ENCODE measurements around the gene DNAH8.

Gene DNAH8

DNA sequence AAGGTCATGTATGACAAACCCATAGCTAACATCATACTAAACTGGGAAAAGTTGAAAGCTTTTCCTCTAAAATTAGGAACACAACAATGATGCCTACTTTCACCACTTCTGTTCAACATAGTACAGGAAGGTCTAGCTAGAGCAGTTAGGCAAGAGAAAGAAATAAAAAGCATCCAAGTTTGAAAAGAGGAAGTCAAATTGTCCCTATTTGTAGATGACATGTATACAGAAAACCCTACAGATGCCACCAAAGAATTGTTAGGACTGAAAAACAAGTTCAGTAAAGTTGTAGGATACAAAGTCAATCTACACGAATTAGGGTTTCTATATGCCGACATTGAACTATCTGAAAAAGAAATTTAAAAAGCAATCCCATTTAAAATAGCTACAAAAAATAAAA is 244.0 kb downstream of the DNAH8 start:
- DNase-seq (ENCODE audit: low read depth in 2 of 2), result no peak

DNA sequence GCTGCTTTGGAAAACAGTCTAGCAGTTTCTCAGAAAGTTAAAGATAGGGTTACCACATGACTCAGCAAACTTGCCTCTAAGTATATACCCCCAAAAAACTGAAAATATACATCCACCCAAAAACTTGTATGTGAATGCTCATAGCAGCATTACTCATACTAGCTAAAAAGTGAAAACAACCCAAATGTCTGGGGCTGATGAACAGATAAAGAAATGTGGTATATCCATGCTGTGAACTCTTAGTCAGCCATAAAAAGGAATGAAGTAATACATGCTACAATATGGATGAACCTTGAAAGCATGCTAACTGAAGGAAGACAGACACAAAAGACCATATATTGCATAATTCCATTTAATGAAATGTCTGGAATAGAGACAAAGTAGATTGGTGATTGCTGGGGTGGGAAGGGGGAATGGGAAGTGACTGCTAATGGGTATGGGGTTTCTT is 253.6 kb downstream of the DNAH8 start:
- no peak for DNase-seq (ENCODE audit: low read depth in 2 of 2)

DNA sequence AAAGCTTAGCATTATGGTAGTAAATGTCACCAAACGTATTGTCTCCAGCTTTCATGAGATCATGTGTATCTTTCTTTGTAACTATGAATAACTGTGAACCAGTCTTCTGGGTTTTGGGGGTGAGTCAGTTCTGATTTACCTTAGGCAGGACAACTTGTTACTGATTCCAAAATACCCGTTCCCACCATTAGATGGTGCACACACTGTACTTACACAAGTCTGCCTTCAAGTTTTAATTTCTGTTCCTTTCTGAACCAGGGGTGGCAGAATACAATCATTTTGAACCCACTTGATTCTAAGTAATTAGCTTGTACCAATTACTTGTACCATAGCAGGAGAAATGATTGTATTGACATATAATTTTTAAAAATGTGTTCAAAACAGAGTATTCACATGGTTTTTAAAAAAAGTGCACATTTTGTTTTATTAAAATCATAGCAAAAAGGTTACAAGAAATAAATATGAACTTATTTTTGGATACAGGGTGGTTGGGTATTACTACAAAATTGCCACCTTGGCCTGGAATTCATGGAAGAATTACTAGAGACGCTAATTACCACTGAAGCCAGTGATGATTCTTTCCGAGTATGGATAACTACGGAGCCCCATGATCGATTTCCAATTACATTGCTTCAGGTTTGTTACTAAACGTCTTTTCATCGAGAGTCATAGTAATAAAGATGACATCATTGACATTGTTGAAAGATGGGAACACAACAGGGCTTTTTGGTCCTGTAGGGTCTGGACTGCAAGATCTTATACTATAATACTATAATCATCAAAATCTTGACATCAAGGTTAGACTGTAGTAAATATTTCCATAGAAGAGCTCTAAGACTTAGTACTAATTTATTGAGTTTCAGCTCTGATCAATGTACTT is 258.3 kb downstream of the DNAH8 start:
- DNase-seq (ENCODE audit: low read depth in 2 of 2), result no peak

DNA sequence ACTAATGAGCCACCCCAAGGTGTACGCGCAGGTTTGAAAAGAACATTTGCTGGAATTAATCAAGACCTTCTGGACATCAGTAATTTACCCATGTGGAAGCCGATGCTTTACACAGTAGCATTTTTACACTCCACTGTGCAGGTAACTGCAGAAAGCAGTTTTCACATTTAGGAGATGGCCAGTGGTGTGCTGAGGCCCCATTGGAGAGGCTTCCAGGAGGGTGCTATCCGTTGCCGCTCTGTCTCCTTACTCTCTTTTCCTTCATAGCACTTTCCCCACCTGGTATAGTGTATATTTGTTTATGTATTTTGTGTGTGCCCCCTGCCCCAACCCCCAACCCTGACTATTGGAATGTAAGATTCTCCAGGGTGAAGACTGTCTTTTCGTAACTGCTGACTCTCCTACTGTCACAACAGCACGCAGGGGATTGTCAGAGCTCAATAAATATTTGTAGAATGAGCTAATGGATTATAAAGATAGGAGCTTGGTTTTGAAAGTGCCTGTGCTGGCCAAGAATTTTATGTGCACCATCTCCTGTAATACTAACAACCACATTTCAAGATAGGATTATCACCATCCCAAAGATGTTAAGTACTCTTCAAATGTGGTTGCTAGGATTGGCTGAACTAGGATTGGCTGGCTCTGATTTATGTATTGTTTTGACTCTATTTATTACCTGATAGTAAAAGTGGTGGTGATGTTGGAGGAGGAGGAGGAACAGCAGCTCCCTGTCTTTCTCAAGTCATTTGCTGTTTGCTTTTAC is 259.5 kb downstream of the DNAH8 start:
- no peak for DNase-seq (ENCODE audit: low read depth in 2 of 2)

DNA sequence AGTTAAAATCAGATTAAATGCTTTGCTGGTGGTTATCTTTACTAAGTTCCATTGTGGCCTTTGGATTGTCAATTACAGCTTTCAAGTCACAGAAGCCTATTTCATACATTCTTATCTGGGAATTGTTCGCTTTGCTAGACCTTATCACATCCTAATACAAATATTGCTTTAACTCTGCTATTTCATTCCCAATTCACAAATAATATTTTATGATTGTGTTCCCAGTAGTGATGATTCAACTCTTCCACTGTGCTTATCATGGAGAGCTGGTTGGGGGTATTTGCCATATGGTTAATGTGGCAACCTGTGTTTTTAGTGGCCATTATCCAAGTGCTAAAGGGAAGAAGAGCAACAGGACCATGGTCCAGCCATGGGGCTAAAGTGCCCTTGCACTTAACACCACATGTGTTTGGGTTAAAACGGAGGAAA is 260.5 kb downstream of the DNAH8 start:
- DNase-seq (ENCODE audit: low read depth in 2 of 2), result no peak

DNA sequence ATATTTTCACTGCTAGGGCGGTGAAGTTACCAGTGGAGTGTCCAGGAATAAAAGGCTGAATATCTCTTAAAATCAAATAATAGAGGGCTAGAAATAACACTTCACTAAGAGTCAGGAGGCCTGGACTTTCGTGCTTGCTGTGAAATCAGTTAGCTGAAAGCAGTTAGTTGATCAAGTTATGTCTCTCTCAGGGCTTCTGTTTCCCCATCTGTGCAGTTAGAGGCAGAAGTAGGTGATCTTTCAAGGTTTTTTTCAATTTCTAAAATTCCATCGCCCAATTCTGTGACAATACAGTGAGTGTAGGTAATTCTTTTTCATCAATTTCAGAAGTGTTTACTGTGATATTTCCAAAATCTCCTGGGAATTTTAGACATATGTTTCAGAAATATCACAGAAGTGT is 260.9 kb downstream of the DNAH8 start:
- DNase-seq (ENCODE audit: low read depth in 2 of 2), result no peak

DNA sequence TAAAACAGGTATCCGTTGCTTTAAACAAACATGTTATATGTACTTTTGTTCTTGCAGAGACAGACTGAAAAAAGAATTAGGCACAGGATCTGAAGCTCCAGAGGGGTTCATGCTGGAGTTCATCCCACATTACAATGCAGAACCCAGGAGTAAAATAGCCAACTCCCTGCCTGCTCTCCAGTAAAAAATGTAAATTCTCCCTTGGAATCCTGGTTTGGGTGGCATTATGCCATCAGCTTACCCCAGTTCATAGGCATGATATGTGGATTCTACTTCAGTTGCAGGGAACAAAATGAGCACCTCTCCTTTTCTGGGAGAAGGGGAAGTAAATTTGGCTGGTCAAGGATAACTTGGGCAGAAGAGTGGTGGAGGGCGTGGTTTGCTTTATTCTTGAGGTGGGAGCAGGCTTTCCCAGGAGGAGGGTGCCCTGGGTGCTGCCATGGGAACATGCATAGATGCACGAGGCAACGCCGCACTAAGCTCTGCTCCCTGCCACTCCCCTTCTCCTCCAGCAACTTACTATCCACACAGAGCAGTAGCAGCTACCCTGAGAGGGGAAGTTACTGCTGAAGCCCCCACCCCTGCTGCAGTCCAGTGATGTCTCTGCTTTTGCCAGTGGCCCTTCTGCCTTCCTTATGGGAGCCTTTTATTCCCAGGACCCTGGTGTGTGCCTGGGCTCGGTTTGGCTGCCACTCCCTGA is 261.8 kb downstream of the DNAH8 start:
- DNase-seq (ENCODE audit: low read depth in 2 of 2), result no peak

DNA sequence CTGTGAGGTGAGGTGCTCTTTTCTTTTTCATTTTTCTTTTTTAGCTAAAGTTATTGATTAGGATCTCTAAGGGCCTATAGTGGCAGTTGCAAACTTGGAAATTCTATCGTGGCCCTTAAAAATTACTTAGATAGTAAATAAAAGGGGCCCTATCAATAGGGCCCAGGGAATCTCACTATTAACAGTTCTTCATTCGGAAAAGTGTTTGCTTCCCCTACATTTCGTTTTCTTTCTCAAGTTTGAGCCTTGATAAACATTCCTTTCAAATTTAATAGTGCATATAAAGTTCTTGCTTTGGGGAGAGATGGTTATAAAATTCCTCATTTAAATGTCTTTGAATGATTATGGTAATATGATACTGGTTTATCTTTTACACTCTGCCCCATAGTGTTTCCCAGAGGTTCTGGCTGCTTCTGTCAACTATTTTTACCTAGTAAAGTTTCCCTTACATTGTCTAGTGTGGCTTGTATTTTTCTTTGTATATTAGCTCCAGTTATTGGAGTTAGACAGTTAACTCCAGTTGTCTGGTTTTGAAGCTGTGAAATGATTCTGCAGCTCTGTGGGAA is 263.1 kb downstream of the DNAH8 start:
- no peak for DNase-seq (ENCODE audit: low read depth in 2 of 2)

DNA sequence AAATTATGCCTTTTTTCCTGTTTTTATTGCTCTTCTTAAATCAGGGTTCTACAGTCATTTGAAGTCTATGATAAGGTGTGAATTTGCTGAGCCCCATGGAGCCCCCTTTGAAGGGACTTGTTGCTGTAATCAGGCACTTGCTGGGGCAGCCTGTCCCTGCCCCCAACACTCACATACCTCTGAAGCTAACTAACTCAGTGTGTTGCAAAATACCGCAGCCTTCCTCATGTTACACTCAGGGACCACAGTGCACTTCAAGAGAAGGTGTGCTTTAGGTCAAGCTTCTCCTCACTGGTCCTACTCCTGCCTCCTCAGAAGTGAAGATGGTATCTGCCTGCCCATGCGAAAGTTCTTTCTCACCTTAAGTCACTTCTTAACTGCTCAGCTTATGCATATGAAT is 267.4 kb downstream of the DNAH8 start:
- no peak for DNase-seq (ENCODE audit: low read depth in 2 of 2)

DNA sequence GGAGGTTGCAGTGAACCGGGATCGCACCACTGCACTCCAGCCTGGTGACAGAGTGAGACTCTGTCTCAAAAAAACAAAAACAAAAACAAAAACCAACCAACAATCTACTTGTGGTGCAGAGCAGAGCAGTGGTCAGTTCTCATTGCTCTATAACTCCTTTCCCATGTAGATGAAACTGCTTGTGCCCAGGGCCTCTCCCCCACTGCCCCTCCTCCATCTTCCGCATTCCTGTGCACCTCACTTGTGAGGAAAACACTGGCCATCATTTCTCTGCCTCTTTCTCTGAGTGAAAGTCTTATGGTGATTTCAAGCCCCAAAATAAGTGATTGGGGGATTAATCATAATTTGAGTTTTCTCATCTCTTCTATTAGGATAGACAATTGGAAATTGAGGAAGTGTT is 269.6 kb downstream of the DNAH8 start:
- no peak for DNase-seq (ENCODE audit: low read depth in 2 of 2)

DNA sequence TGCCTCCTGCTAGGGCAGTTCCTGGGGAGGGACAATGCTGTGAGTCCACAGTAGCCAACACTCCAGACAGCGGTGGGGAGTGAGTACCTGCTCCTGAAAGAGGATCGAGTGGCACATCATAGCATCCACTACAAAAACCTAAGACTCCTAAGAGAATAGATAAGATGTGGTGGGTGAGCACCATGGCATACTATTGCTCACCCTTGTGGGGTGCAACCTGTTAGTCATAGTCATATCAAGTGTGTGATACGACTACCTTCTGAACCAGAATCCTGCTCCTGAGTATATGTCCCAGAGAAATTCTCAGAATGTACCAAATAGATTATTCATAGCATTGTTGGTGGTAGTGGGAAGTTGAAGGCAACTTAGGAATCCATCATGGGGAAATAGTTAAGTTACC is 270.7 kb downstream of the DNAH8 start:
- DNase-seq (ENCODE audit: low read depth in 2 of 2), result no peak

DNA sequence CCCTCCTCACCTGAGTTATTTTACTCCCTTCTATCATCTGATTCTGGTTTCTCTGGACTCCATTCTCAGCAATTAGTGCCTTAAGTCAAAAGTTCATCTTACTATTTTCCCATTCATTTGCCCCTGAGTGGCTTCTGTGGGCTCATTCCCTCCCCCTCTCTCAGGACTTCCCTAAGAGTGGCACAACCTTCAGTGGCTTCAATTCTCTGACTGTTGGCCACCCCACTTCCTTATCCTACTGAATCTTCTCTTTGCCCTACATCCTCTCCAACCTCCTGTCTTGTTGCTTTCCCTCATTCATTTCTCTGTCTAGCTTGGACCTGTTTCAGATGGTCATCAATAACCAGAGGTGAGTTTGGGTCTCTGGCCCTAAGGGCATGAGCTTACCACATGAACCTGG is 272.4 kb downstream of the DNAH8 start:
- no peak for DNase-seq (ENCODE audit: low read depth in 2 of 2)

DNA sequence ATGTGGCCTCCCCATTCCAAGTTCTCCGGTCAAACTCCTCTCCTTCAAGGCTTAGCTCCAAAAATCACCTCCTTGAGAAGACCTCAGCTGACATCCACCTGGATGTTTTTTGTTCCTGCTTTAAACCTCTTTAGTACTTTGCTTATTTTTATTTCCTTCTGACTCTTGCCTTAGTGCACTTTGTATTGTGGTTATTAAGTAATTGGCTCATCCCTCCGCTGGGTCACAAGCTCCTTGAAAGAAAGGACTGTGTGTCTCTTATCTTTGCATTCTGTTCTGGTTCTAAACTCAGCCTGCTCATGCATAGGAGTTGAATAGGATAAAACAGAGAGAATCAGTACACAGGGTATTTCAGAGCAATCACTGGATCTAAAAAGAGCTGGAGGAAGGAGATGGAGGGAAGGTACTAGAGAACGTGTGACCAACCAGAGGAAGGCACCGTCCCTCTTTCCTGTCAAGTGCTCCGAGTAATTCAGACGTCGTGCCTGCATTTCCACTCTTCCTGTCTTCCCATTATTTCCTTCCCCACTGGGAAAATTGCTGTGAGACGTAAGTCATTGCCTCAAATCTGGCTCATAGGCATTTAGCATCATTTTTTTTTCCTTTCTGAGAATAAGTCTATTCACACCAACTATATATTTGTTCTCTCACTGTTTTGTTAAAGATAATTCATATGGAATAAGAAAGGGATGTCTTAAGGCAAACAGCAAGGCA is 273.8 kb downstream of the DNAH8 start:
- no peak for DNase-seq (ENCODE audit: low read depth in 2 of 2)

DNA sequence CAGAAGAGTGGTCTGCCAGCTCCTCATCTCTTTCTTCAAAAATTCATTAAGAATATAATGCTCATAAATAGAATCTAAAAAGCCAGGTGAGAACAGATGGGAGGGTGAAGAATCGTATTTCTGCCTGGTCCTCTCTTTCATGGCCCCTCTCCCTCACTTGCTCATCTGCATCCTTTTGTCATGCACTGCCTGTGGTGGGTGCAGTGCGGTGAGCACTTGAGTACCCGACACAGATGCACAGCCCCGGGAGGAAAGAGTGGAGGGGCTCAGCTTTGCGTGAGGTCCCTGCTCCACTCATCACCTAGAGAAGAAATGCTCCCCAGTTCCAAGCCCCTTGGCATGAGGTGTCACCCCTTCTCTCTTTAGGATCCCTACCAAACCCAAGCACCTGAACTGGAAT is 275.4 kb downstream of the DNAH8 start:
- no peak for DNase-seq (ENCODE audit: low read depth in 2 of 2)

DNA sequence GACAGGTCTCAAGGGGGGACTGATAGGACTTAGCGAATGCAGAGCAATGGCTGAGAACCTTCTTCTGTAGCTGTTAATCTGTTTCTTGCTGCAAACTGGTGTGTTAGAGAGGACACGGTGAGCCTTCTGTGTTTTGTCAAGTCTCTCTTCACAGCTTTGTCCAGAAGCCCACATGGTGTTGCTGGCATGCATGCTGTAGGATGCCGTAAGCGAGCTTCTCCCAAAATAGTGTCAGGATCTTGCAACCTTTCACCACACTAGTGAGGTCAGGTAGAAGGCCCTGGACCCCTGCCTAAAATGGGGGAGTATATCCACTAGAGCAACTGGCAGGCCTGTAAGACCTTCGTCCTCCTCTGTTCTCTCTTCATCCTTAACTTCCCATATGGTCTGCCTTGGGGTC is 281.6 kb downstream of the DNAH8 start:
- no peak for DNase-seq (ENCODE audit: low read depth in 2 of 2)

DNA sequence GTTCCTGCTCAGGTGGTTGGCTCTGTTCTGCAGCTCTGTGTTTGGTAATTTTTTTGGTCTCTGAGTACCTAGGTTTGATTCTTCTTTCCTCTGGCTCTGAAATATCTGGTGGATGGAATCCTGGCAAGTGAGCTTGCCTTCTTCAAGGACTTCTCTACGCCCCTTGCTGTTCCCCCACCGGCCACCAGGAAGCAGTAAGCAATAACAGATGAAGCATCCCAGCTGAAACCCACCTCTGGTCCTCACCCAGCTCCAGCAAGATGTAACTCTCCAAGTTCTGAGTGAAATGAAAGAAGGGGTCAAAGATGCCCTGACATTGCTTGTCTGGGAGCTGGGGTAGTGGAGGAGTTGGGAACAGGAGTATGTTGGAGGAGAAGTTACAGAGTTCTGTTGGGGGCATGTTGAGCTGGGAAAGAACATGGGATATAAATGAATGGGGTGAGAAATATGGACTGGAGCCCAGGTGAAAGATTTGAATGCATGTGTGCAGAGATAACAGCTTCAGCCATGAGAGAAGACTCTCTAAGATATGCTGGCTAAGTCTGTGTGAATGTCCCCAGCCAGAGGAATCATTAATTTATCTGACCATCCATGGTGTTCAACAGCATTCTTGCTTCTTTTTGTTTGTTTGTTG is 282.1 kb downstream of the DNAH8 start:
- DNase-seq (ENCODE audit: low read depth in 2 of 2), result peak in 1 of 2 donors; percentile 15

DNA sequence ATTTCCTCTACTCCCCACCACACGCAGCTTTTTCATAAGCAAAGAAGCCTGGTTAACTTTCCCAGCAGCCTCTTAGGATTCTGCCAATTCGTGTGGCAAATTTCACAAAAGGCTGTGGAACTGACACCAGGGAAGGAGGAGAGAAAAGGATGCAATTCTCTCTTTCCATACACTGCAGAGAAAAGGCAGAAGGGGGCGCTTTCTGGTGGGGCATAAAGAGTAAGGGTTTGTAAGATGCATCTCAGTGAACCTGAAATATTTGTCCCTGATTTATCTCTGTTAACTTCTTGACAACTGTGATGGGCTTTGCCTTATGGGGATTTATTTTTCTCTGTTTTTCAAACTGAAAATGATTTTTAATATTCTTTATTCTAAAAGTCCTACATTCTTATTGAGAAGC is 288.0 kb downstream of the DNAH8 start:
- no peak for DNase-seq (ENCODE audit: low read depth in 2 of 2)

DNA sequence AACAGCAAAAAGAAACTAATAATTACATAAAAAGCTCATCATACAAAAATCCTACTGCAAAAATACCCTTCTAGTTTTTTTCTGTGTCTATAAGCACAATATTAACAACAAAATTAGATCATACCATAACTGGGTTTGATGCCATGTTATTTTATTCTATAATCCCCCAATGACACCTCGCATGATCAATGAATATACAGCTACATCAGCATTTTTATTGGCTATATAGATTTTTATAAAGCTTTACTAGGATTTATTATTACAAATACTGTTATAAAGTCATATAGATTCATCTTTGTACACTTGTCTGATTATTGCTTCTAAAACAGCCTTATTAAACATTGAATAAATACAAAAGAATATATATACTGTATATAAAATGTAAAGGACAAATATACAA is 288.4 kb downstream of the DNAH8 start:
- DNase-seq (ENCODE audit: low read depth in 2 of 2), result no peak

DNA sequence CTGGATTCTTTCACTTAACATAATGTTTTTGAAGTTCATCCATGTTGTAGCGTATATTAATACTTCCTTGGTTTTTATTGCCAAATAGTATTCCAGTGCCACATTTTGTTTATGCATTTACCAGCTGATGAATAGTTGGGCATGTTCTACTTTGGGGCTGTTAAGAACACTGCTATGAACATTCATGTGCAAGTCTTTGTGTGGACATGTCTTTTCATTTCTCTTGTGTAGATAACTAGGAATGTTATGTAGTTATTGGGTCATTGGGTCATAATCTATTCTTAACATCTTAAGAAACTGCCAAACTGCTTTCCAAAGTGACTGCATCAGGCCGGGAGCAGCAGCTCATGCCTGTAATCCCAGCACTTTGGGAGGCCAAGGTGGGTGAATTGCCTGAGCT is 289.7 kb downstream of the DNAH8 start:
- DNase-seq (ENCODE audit: low read depth in 2 of 2), result no peak

DNA sequence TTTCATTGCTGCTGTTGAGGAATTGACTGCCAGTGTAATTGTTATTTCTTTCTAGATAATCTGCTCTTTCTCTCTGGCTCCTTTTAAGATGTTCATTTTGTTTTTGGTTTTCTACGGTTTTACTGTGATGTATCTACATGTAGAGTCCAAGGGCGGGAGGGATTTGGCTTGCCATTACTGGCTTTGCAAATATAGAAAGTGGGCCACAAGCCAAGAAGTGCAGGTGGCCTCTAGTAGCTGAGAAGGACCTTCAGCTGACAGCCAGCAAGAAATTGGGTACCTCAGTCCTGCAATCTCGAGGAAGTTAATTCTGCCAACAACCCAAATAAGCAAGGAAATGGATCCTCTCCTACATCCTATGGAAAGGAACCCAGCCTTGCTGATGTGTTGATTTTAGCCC is 290.7 kb downstream of the DNAH8 start:
- DNase-seq (ENCODE audit: low read depth in 2 of 2), result no peak

DNA sequence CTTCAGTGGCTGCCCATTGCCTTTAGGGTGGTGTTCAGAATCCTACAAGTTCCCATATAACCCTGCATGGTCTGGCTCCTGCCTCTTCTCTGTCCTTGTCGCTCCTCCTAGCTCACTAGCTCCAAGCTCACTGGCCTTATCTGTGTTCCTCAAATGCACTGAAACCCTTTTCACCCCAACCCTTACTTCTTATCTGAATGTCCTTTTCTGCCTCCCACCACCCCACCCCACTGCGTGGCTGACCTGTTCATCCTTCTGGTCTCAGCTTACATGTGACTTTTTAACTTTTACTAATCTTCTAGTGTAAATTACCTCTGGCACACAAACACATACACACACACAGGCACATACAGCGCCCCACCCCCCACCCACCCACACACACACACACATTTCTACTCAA is 292.5 kb downstream of the DNAH8 start:
- no peak for DNase-seq (ENCODE audit: low read depth in 2 of 2)
